Endometrial microvascular endothelial cells (primary cell): ENCODE results near the gene SEC61G. TPM values are rescaled to one million over a fixed set of nuclear protein-coding genes. Genes with fewer than 3 reads are reported as not detected.

ENCODE experiments used
- in situ Hi-C: cut with HindIII; loops from 2 replicates; pipeline ENCODE4 v1.10.0; 2017; ENCODE audit warnings: low sequenced_read_pairs, low pct_unique_long_range_greater_than_20kb; ENCODE audit errors: inconsistent ontology term
- total RNA-seq: library from RNA; depleted of rRNA; stranded (reverse); fragments of >200 nt; gene quantifications from one replicate; pipeline ENCODE4 v1.2.3, GENCODE V29; 2015; ENCODE audit errors: inconsistent ontology term

Gene SEC61G
- total RNA-seq, 1 donor from 2014 or later: 1,089 TPM

DNA sequence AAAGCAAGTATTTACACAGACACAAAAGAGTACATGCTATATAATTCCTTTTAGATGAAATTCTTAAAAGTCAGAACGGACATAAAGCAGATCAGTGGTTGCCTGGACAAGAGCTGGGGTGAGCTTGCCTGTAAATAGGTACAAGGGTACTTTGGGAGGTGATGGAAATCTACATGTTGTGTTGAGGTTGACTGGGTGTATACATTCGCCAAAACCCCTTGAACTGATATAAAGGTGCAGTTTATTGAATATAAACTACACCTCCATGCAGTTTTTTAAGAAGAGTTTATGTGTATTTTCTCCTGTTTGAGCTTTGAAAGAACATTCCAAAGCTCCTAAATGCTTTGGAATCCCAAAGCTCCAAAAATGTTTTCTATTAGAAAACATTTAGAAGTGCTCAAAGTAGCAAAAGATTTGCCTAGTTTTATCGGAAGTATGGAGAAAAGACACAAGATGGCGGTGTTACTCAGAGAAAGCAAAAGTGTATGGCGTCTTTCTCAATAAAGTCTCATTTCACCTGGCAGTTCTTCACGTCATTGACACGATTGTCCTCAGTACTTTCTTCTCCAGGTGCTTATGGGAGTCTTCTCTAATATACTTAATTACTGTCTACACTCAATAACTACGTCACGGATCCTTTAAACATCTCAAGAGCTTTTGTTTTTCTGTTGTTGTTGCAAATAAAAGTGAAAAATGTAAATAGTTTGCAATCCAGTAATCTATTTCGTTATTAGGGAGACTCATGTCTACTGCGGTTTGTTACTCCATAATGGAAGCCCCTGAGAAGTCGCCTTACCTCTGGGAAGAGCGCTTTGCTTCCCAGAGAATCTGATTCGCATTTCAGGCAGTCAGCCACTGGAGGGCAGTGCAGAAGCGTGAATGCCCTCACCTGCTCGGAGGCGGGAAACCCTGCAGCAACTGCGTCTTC is 14.7 kb upstream of the SEC61G start:
- in situ Hi-C loops: loop anchor here (10.0 kb wide), 1 partner anchor 481 kb away; no protein-coding TSS in a partner anchor

- in situ Hi-C loops: no loop called here
Measured at GRCh38 chr7:54769203-54769602, 10.2 kb upstream of the SEC61G start.

DNA sequence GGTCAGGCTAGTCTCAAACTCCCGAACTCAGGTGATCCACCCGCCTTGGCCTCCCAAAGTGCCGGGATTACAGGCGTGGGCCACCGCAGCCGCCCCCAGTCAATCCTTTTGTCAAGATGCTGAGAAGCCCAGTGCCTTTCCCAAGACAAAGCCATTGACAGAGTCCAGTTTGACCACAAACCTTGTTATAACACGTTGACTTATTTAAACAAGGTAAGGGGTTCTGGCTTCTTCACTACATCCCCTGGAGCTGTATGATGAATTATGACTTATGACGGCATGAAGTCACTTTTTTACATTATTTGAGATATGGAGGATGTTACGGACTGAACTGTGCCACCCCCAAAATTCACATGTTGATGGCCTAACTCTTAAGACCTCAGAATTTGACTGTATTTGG is 5.8 kb upstream of the SEC61G start:
- in situ Hi-C loops: no loop called here

DNA sequence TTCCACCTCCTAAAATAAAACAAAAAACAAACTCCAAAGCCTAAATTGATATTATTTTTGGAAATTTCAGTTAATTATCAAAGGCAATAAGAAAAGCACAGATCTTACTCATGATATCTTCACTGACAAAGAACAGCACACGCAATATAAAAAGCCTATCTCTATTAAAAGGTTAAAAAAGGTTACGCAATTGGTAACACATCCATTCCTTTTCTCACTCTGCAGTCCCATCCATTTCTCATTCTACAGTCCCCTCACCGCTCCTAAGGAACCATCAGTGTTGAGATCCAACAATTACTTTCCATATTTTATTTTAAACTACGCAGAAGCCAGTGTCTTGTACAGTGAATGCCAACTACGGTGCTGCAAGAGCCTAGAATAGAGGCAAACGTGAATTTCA is 1.3 kb downstream of the SEC61G start:
- in situ Hi-C loops: no loop called here

DNA sequence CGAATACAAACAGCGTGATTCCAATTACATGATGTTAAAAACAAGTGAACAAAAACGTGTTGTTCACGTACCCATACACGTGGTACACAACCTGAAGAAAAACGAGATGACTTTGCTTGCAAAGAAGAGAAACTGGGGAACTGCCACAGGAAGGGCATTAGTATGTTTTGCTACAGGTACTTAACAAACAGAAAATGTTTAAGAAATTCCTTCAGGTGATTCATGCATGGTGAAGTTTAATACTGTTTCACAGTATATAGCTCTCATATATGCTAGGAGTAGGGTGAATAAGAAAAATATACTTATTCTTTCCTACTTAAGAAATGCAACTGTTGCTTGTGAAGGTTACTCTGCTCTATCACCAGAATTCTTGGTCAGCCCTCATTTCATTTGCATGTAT is 9.8 kb downstream of the SEC61G start:
- in situ Hi-C loops: no loop called here

DNA sequence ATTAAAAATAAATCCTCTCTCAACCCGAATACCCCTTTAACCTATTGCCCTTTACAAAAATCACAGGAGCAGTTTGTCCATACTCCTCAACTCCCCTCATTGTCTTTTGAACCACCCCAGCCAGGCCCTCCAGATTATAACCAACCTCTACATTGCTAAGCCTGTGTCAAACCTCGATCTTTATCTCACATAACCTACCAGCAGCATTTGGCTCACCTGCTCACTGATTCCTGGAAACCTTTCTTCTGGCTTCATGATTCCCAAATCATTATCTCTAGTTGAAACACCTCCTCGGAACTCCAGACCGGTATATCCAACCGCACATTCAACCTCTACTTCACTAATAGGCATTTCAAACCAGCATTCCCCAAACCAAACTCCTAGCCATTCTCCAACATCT is 11.8 kb downstream of the SEC61G start:
- in situ Hi-C loops: no loop called here

DNA sequence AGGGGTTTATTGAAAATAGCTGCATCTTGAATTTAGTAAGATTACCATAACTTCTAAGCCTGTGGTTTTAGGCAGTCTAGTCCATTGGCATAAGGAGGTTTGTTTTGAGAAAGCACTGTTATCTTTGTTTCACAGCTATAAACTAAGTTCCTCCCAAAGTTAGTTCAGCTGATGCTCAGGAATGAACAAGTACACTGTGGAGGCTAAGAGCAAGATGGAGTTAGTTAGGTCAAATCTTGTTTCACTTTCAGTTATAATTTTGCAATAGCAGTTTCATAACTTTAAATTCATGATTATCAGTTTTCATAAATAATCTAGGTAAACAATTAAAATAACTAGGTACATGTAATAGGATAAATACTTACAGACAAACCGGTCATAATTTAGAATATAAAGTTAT is 15.4 kb downstream of the SEC61G start:
- in situ Hi-C loops: no loop called here

GRCh38 chr7:54738737-54739136 is 20.3 kb downstream of the SEC61G start:
- in situ Hi-C loops: no loop called here

DNA sequence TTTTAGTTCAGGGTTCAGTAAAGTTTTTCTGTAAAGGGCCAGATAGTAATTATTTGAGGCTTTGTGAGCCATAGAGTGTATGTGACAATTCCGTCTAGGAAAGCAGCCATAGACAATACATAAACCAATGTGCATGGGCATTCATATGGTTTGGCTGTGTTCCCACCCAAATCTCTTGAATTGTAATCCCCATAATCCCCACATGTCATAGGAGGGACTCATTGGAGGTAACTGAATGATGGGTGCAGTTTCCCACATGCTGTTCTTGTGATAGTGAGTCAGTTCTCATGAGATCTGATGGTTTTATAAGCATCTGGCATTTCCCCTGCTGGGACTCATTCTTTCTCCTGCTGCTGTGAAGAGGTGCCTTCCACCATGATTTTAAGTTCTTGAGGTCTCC is 29.9 kb downstream of the SEC61G start:
- in situ Hi-C loops: no loop called here

DNA sequence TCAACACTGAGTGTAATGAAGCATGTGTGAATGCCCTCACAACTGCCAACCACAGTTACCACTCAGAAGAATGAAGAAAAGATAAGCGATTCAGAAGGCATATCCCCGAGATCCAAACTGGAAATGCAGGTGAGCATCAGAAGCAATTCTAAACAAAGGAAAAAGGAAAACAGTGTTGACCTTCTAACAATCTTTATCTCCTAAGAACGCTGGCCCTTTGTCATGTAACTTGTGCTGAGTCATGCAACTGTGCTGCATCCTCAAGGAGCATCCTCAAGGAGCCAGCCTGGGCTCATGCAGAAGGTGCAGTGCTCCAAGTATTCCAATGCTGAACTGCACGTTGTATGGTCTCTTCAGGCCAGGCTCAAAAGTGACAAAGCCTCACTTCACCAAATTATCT is 30.6 kb downstream of the SEC61G start:
- in situ Hi-C loops: no loop called here

GRCh38 chr7:54725255-54725654 is 33.8 kb downstream of the SEC61G start:
- in situ Hi-C loops: no loop called here

DNA sequence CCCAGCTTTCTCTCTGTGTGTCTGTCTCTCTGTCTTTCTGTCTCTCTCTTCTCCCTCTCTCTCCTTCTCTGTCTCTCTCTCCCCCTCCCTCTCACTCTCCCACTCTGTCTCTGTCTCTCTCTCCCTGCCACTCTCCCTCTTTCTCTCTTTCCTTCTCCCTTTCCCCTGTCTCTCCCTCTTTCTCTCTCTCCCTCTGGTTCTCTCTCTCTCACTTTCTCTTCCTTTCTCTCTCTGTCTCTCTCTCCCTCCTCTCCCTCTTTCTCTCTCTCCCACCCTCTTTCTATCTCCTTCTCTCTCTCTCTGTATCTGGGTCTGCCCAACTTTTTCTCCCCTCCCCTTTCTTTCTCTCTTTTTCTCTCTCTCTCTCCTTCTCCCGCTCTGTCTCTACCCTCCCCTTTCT is 36.5 kb downstream of the SEC61G start:
- in situ Hi-C loops: no loop called here

- in situ Hi-C loops: no loop called here
Measured at GRCh38 chr7:54722026-54722425, 37.0 kb downstream of the SEC61G start.

- in situ Hi-C loops: no loop called here
Measured at GRCh38 chr7:54719974-54720373, 39.0 kb downstream of the SEC61G start.

GRCh38 chr7:54719425-54719824 is 39.6 kb downstream of the SEC61G start:
- in situ Hi-C loops: no loop called here

DNA sequence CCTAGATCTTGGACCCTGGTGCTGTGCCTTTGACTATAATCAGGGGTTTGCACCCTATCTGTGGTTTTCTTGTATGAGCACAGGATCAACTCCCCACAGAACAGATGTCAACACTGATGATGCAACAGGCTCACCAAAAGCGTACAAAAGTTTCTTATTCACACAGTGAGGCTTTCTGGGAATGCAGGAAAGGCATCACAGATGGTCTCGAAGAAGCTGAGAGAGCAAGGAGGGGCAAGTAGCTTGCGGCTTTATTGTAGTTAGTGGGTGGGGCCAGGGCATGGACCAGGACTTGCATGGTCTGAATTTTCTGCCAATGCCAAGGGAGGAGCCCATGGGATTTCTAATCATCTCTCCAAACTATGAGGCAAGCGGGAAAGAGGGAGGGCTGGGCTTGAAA is 46.2 kb downstream of the SEC61G start:
- in situ Hi-C loops: no loop called here

GRCh38 chr7:54711900-54712595 is 47.0 kb downstream of the SEC61G start:
- in situ Hi-C loops: no loop called here

- in situ Hi-C loops: no loop called here
Measured at GRCh38 chr7:54709283-54709682, 49.7 kb downstream of the SEC61G start.

DNA sequence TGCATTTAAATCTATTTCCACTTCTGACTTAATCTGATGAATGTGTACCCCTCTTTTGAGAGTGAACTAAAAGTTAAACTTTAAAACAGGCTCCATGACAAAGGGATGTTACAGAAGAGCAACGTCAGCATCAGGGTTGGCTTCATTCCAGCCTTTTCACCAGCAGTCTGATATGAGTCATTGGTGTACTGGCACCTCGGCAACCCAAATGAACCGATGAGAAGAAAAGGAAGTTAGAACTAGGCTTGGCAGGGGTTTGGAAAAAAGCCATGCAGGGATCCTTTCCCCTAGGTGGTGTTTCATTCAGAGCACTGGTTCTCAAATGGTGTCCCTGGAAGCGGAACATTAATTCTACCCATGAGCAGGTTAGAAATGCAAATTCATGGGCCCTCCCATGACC is 53.6 kb downstream of the SEC61G start:
- in situ Hi-C loops: no loop called here

- in situ Hi-C loops: no loop called here
Measured at GRCh38 chr7:54704851-54705250, 54.2 kb downstream of the SEC61G start.
